Purkinje cell (primary cell): Measurements from ENCODE around the gene HCN2. TPM values are rescaled to one million over a fixed set of nuclear protein-coding genes. Genes with fewer than 3 reads are reported as not detected.

Experiments
- polyA plus RNA-seq: library from polyadenylated mRNA; unstranded; fragments of >200 nt; fragmentation: Nextera tagmentation; gene quantifications from 2 replicates; pipeline ENCODE4 v1.2.1, GENCODE V29; 2014

The HCN2 gene
- polyA plus RNA-seq: 0.38 TPM in 1 of 2 replicates, not detected in the other

DNA sequence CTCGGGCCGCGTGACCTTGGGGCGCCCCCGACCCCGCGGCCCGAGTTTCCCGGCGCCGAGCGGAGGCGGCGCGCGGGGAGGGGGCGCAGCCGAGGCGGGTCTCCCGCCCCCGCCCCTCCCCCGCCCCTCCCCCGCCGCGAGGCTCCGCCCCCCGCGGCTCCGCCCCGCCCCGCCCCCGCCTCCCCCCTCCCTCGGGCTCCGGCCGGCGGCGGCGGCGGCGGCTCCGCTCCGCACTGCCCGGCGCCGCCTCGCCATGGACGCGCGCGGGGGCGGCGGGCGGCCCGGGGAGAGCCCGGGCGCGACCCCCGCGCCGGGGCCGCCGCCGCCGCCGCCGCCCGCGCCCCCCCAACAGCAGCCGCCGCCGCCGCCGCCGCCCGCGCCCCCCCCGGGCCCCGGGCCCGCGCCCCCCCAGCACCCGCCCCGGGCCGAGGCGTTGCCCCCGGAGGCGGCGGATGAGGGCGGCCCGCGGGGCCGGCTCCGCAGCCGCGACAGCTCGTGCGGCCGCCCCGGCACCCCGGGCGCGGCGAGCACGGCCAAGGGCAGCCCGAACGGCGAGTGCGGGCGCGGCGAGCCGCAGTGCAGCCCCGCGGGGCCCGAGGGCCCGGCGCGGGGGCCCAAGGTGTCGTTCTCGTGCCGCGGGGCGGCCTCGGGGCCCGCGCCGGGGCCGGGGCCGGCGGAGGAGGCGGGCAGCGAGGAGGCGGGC lies at the start of gene HCN2:
Gene HCN2 (plus strand): TSS at position 189 of the 703 bp plus-strand sequence. CDS start 65 bp downstream, at position 254.

DNA sequence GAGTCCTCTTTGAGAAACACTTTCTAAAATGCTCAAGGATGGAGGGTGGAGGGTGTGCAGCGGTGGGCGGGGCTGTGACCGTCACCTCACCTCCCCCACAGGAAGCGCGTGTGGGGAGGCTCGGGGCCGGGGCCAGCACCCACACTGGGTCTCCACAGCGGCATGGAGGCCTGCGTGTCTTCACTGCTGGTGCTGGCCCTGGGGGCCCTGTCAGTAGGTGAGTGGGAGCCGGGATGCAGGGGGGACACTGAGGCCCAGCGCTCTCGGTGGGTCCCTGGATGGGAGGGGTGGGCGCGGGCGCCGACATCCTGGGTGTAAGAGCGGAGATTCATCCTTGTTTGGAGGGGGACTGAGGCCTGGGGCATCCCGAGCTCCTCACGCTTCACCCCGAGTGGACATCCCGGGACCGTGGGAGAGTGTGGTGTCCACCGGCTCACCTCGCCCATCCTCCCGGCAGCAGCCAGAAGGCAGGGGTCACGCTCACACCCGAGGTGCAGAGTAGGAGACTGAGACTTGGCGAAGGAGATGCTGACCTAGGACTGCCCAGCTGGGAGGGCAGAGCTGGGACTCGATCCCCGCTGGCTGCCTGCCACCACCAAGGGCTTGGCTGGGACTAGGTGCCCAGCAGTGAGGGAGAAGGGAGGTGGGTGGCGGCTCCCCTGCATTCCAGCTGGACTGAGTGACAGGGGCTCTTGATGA lies 45.6 kb upstream of the HCN2 start, which contains the start of gene GZMM:
Gene GZMM (plus strand): TSS at position 144 of the 699 bp plus-strand sequence. CDS start 19 bp downstream, at position 163.

GRCh38 chr19:572140-572742 lies 17.4 kb upstream of the HCN2 start, which contains the start of gene BSG:
Gene BSG (plus strand): TSS chr19:572596. CDS start chr19:572635, 39 bp downstream.

GRCh38 chr19:633068-633785 lies 43.5 kb downstream of the HCN2 start, which contains the start of gene POLRMT:
Gene POLRMT (minus strand): TSS chr19:633537. CDS start chr19:633512, 25 bp downstream.

GRCh38 chr19:639253-640160 lies 49.8 kb downstream of the HCN2 start, which contains the start of gene FGF22:
Gene FGF22 (plus strand): TSS chr19:639879. CDS start chr19:639926, 47 bp downstream.

GRCh38 chr19:662962-663681 lies 73.4 kb downstream of the HCN2 start, which contains the start of gene RNF126:
Gene RNF126 (minus strand): TSS chr19:663214. CDS start chr19:663121, 93 bp downstream.

Other genes starting within 250 kb of the HCN2 start
- 0.18 and 3.4 TPM in 2 replicates for gene MIER2, start 245.1 kb upstream of the HCN2 start, polyA plus RNA-seq
- gene C2CD4C, start 180.7 kb upstream of the HCN2 start, polyA plus RNA-seq: 0.08 TPM in 1 of 2 replicates, not detected in the other
- 1.2 TPM in 1 of 2 replicates, not detected in the other for gene SHC2, start 128.8 kb upstream of the HCN2 start, polyA plus RNA-seq
- not detected in 2 replicates for gene MADCAM1, start 93.4 kb upstream of the HCN2 start, polyA plus RNA-seq
- gene TPGS1, start 82.4 kb upstream of the HCN2 start, polyA plus RNA-seq: not detected in 2 replicates
- 0.77 and 2.1 TPM in 2 replicates for gene CDC34, start 58.1 kb upstream of the HCN2 start, polyA plus RNA-seq
- gene GZMM, start 45.8 kb upstream of the HCN2 start, polyA plus RNA-seq: not detected in 2 replicates
- gene BSG, start 17.3 kb upstream of the HCN2 start, polyA plus RNA-seq: 83.4 and 114 TPM in 2 replicates
- 29.3 and 57.2 TPM in 2 replicates for gene POLRMT, start 43.7 kb downstream of the HCN2 start, polyA plus RNA-seq
- 0.26 TPM in 1 of 2 replicates, not detected in the other for gene FGF22, start 50.0 kb downstream of the HCN2 start, polyA plus RNA-seq
- 1.0 and 2.2 TPM in 2 replicates for gene RNF126, start 73.3 kb downstream of the HCN2 start, polyA plus RNA-seq
- 1.2 TPM in 1 of 2 replicates, not detected in the other for gene FSTL3, start 86.5 kb downstream of the HCN2 start, polyA plus RNA-seq
- gene PRSS57, start 105.6 kb downstream of the HCN2 start, polyA plus RNA-seq: not detected in 2 replicates
- 0.28 and 0.99 TPM in 2 replicates for gene PALM, start 119.1 kb downstream of the HCN2 start, polyA plus RNA-seq
- not detected in 2 replicates for gene MISP, start 161.2 kb downstream of the HCN2 start, polyA plus RNA-seq
- gene PTBP1, start 207.6 kb downstream of the HCN2 start, polyA plus RNA-seq: 0.62 and 0.71 TPM in 2 replicates
- 1.2 TPM in 1 of 2 replicates, not detected in the other for gene PLPPR3, start 232.1 kb downstream of the HCN2 start, polyA plus RNA-seq
- gene AZU1, start 238.0 kb downstream of the HCN2 start, polyA plus RNA-seq: not detected in 2 replicates